ENCODE data around the gene CDH23.

The CDH23 gene

DNA sequence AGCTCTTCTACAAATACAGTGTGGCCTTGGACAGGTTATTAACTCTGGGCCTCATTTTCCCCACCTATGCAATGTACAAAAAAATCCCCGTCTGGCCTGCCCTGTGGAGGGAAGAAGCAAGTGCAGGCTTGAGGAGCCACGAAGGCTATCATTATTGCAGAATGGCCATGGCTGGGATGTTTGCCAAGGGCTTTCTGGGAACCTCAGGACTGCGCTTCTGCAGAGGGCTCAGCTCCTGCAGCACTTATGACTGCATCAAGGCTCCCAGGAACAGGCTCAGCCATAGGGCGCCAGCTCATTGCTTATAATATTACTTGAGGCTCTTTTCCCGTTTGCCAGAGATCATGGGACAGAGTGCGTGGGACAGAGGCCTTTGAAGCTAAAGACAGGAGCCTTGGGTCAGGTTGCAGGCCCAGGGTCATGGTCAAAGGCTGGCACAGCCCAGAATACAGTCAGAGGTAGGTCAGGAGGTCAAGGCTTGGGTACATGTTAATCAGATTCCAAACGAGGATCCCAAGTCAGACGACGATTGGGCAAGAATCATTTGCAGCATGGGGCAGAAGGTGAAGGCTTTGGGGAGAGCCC lies 343.4 kb downstream of the CDH23 start:
- Histone ChIP-seq H3K36me3 (ENCODE audit: control insufficient read depth, insufficient read depth, low read length) (no peaks in the 10 kb centered on the region), H3K4me1 (ENCODE audit: control insufficient read depth, insufficient read depth, low read length) (no peaks in the 10 kb centered on the region)

DNA sequence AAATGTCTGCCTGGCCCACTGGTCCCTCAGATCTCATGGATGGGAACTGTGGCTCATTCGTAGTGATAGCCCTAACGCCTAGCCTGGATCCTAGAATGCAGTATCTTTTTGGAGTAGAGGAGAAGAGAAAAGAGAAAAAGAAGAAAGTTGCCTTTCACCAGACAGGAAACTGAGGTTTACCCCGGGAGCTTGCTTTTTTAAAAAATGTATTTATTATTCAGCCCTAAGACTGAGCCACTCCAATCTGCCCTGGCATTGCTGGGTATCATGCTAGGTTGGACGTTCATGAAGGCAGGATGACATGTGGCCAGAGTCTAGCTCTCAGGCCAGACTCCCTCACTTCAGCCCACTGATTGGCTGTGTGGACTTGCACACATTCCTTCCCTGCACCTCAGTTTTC lies 344.3 kb downstream of the CDH23 start:
- no peak overlapping the region for H3K4me3 ChIP-seq (ENCODE audit: low read length)
- H3K27ac ChIP-seq (ENCODE audit: low read depth, low read length): no peak overlapping the region
- H3K4me1 ChIP-seq (ENCODE audit: control insufficient read depth, insufficient read depth, low read length): no peaks in the 10 kb centered on the region
- H3K27me3 ChIP-seq (ENCODE audit: control insufficient read depth, insufficient read depth, low read length): no peaks in the 10 kb centered on the region
- no peak overlapping the region for H3K9ac ChIP-seq (ENCODE audit: low read length)
- no peaks in the 10 kb centered on the region for H3K36me3 ChIP-seq (ENCODE audit: control insufficient read depth, insufficient read depth, low read length)

More for the DNA sequence above, 343.4 kb downstream of the CDH23 start:
- H3K9ac ChIP-seq (ENCODE audit: low read length): no peak overlapping the region
- no peaks in the 10 kb centered on the region for H3K27me3 ChIP-seq (ENCODE audit: control insufficient read depth, insufficient read depth, low read length)
- no peak overlapping the region for H3K27ac ChIP-seq (ENCODE audit: low read depth, low read length)
- H3K4me3 ChIP-seq (ENCODE audit: low read length): no peak overlapping the region

DNA sequence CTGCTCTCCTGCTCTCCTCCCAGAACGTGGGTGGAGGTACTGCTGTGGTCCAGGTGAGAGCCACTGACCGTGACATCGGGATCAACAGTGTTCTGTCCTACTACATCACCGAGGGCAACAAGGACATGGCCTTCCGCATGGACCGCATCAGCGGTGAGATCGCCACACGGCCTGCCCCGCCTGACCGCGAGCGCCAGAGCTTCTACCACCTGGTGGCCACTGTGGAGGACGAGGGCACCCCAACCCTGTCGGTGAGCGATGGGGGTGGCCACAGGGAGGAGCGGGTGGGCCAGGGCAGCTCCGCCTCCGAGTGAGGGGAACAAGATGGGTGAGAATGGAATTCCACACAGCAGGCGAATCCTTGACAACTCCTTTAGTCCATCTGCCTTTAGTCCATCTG lies 345.0 kb downstream of the CDH23 start:
- Histone ChIP-seq H3K4me3 (ENCODE audit: low read length) (no peak overlapping the region), H3K27ac (ENCODE audit: low read depth, low read length) (no peak overlapping the region), H3K36me3 (ENCODE audit: control insufficient read depth, insufficient read depth, low read length) (no peaks in the 10 kb centered on the region), H3K4me1 (ENCODE audit: control insufficient read depth, insufficient read depth, low read length) (no peaks in the 10 kb centered on the region), H3K27me3 (ENCODE audit: control insufficient read depth, insufficient read depth, low read length) (no peaks in the 10 kb centered on the region), H3K9ac (ENCODE audit: low read length) (no peak overlapping the region)

- H3K9ac ChIP-seq (ENCODE audit: low read length): no peak overlapping the region
- peaks cover 3% of the 10 kb centered on the region for H3K4me1 ChIP-seq (ENCODE audit: control insufficient read depth, insufficient read depth, low read length)
- no peaks in the 10 kb centered on the region for H3K27me3 ChIP-seq (ENCODE audit: control insufficient read depth, insufficient read depth, low read length)
- no peak overlapping the region for H3K27ac ChIP-seq (ENCODE audit: low read depth, low read length)
- no peak overlapping the region for H3K4me3 ChIP-seq (ENCODE audit: low read length)
- H3K36me3 ChIP-seq (ENCODE audit: control insufficient read depth, insufficient read depth, low read length): no peaks in the 10 kb centered on the region
Measured at GRCh38 chr10:71742301-71743088, 345.8 kb downstream of the CDH23 start.

- Histone ChIP-seq H3K27me3 (ENCODE audit: control insufficient read depth, insufficient read depth, low read length) (no peaks in the 10 kb centered on the region), H3K36me3 (ENCODE audit: control insufficient read depth, insufficient read depth, low read length) (no peaks in the 10 kb centered on the region), H3K4me3 (ENCODE audit: low read length) (no peak overlapping the region), H3K4me1 (ENCODE audit: control insufficient read depth, insufficient read depth, low read length) (peaks cover 10% of the 10 kb centered on the region), H3K9ac (ENCODE audit: low read length) (no peak overlapping the region), H3K27ac (ENCODE audit: low read depth, low read length) (no peak overlapping the region)
Measured at GRCh38 chr10:71743089-71743838, 346.5 kb downstream of the CDH23 start.

DNA sequence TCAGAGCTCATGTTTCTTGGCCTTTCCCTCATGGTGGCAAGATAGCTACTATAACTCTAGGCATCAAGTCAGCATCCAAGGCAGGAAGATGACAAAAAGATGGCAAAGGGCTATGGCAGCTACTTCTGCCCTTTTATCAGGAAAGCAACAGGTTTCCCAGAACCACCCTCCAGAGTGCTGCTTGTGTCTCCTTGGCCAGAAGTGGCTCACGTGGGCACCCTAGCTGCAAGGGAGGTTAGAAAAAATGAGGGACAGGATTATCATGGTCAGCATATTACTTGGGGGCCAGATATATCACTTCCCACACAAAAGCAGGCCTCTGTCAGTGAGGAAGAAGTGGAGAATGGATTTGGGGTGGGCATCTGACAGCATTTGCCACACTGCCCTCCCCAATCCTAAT lies 347.1 kb downstream of the CDH23 start:
- Histone ChIP-seq H3K27me3 (ENCODE audit: control insufficient read depth, insufficient read depth, low read length) (no peaks in the 10 kb centered on the region), H3K4me3 (ENCODE audit: low read length) (no peak overlapping the region), H3K36me3 (ENCODE audit: control insufficient read depth, insufficient read depth, low read length) (no peaks in the 10 kb centered on the region), H3K4me1 (ENCODE audit: control insufficient read depth, insufficient read depth, low read length) (peaks cover 11% of the 10 kb centered on the region), H3K27ac (ENCODE audit: low read depth, low read length) (no peak overlapping the region), H3K9ac (ENCODE audit: low read length) (no peak overlapping the region)

- Histone ChIP-seq H3K4me3 (ENCODE audit: low read length) (no peak overlapping the region), H3K36me3 (ENCODE audit: control insufficient read depth, insufficient read depth, low read length) (no peaks in the 10 kb centered on the region), H3K27ac (ENCODE audit: low read depth, low read length) (no peak overlapping the region), H3K9ac (ENCODE audit: low read length) (no peak overlapping the region), H3K27me3 (ENCODE audit: control insufficient read depth, insufficient read depth, low read length) (no peaks in the 10 kb centered on the region), H3K4me1 (ENCODE audit: control insufficient read depth, insufficient read depth, low read length) (peaks cover 11% of the 10 kb centered on the region)
Measured at GRCh38 chr10:71744897-71745663, 348.4 kb downstream of the CDH23 start.

DNA sequence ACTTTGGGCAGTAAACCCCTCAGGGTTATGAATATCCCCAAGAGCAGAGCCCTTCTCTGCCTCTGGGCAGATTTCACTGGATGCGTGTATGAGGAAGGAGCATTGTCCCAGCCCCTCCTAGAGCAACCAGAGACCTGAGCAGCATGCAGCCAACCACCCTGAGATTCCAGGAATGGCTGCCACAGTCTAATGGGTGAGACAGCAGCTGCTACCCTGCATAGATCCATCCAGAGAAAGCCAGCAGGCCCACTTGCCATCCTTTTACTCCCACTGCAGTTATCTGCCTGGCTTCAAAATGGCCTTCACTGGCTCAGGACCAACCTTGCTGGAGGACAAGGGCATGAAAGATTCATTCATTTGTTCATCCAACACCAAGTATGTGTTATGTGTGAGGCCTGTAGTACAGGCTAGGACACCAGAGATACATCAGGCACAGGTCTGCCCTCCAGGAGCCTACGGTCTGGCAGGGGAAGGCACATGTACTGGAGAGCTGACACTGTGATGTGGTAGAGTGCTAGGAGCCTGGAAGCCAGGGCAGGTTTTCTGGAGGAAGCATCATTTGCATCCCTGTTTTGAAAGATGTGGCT lies 349.0 kb downstream of the CDH23 start:
- peaks cover 3% of the 10 kb centered on the region for H3K36me3 ChIP-seq (ENCODE audit: control insufficient read depth, insufficient read depth, low read length)
- no peak overlapping the region for H3K27ac ChIP-seq (ENCODE audit: low read depth, low read length)
- no peak overlapping the region for H3K9ac ChIP-seq (ENCODE audit: low read length)
- H3K4me3 ChIP-seq (ENCODE audit: low read length): no peak overlapping the region
- peaks cover 11% of the 10 kb centered on the region for H3K4me1 ChIP-seq (ENCODE audit: control insufficient read depth, insufficient read depth, low read length)
- no peaks in the 10 kb centered on the region for H3K27me3 ChIP-seq (ENCODE audit: control insufficient read depth, insufficient read depth, low read length)

DNA sequence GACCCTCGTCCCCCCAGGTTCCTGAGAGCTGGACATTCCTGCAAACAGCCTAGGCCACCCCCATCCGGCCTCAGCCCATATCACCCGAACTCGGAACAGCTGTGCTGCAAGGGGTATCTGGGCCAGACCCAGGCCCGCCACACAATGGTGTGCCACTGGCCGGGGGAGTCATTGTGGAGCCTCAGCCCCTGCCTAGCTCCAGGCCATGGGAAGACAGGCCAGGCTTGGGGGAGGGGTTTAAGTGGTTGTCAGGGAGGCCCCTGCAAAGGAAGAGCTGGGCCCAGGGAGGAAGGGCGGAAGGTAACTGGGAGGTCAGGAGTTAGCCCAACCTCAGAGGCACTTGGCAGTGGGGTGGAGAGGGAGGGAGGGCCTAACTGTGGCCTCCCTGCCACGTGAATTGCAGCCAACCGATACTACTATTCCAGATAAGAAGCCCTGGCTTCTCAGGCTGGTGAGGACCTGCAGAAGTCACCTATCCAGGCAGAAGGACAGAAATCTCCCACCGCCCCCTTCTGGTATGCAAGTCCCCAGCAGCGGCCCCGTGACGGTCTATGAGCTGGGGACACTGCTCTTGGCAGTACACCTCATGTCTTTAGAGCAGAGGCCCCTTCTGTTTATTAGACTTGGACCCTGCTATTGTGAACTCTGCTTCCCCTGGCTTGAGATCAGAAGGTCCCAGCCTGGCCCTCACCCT lies 349.8 kb downstream of the CDH23 start:
- peaks cover 6% of the 10 kb centered on the region for H3K36me3 ChIP-seq (ENCODE audit: control insufficient read depth, insufficient read depth, low read length)
- H3K27me3 ChIP-seq (ENCODE audit: control insufficient read depth, insufficient read depth, low read length): no peaks in the 10 kb centered on the region
- no peak overlapping the region for H3K9ac ChIP-seq (ENCODE audit: low read length)
- H3K4me3 ChIP-seq (ENCODE audit: low read length): peak overlapping the region; percentile 40
- H3K4me1 ChIP-seq (ENCODE audit: control insufficient read depth, insufficient read depth, low read length): peaks cover 11% of the 10 kb centered on the region
- H3K27ac ChIP-seq (ENCODE audit: low read depth, low read length): no peak overlapping the region

- Histone ChIP-seq H3K4me1 (ENCODE audit: control insufficient read depth, insufficient read depth, low read length) (peaks cover 11% of the 10 kb centered on the region), H3K36me3 (ENCODE audit: control insufficient read depth, insufficient read depth, low read length) (peaks cover 6% of the 10 kb centered on the region), H3K27ac (ENCODE audit: low read depth, low read length) (peak overlapping the region; percentile 18), H3K27me3 (ENCODE audit: control insufficient read depth, insufficient read depth, low read length) (no peaks in the 10 kb centered on the region), H3K4me3 (ENCODE audit: low read length) (peak overlapping the region; percentile 40), H3K9ac (ENCODE audit: low read length) (no peak overlapping the region)
Measured at GRCh38 chr10:71747039-71747531, 350.4 kb downstream of the CDH23 start.
